GM21390 (cell line): ENCODE results near the gene PHKA2.
"Not testable (repeated sequence)": the region's sequence is repeated elsewhere in the genome, so short reads cannot be mapped to it uniquely, and the experiment has no call there.

Experiments
- ATAC-seq: cut with Tn5 transposase; IDR thresholded peaks from one replicate; pipeline ENCODE4 v1.9.1; 2021; ENCODE audit not compliant: unreplicated experiment

The PHKA2 gene, protein sequence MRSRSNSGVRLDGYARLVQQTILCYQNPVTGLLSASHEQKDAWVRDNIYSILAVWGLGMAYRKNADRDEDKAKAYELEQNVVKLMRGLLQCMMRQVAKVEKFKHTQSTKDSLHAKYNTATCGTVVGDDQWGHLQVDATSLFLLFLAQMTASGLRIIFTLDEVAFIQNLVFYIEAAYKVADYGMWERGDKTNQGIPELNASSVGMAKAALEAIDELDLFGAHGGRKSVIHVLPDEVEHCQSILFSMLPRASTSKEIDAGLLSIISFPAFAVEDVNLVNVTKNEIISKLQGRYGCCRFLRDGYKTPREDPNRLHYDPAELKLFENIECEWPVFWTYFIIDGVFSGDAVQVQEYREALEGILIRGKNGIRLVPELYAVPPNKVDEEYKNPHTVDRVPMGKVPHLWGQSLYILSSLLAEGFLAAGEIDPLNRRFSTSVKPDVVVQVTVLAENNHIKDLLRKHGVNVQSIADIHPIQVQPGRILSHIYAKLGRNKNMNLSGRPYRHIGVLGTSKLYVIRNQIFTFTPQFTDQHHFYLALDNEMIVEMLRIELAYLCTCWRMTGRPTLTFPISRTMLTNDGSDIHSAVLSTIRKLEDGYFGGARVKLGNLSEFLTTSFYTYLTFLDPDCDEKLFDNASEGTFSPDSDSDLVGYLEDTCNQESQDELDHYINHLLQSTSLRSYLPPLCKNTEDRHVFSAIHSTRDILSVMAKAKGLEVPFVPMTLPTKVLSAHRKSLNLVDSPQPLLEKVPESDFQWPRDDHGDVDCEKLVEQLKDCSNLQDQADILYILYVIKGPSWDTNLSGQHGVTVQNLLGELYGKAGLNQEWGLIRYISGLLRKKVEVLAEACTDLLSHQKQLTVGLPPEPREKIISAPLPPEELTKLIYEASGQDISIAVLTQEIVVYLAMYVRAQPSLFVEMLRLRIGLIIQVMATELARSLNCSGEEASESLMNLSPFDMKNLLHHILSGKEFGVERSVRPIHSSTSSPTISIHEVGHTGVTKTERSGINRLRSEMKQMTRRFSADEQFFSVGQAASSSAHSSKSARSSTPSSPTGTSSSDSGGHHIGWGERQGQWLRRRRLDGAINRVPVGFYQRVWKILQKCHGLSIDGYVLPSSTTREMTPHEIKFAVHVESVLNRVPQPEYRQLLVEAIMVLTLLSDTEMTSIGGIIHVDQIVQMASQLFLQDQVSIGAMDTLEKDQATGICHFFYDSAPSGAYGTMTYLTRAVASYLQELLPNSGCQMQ

GRCh38 chrX:18983666-18984380 lies at the start of gene PHKA2:
Gene PHKA2, minus strand, starts transcription at chrX:18984114. Its CDS starts 182 bp downstream, at chrX:18983932.
- peak; percentile 49 for ATAC-seq

- ATAC-seq = no peak
Observed at GRCh38 chrX:19030805-19031204, 46.9 kb upstream of the PHKA2 start.

DNA sequence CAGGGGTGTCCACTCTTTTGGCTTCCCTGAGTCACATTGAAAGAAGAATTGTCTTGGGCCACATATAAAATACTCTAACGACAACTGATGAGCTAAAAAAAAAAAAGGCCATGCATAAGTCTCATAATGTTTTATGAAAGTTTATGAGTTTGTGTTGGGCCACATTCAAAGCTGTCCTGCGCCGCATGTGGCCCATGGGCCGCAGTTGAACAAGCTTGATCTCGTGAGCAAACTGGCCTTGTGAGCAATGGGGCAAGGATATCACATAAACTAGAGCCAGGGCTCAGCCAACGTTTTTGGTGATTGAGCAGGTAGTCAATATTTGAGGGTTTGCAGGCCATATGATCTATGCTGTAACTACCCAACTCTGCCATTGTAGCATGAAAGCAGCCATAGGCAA lies 44.6 kb upstream of the PHKA2 start:
- no peak for ATAC-seq

GRCh38 chrX:19024366-19024765 lies 40.5 kb upstream of the PHKA2 start:
- ATAC-seq = no peak

- ATAC-seq = no peak
Observed at GRCh38 chrX:19019996-19020395, 36.1 kb upstream of the PHKA2 start.

GRCh38 chrX:19017271-19017670 lies 33.4 kb upstream of the PHKA2 start:
- no peak for ATAC-seq

GRCh38 chrX:19016614-19017013 lies 32.7 kb upstream of the PHKA2 start:
- ATAC-seq = not testable (repeated sequence)

DNA sequence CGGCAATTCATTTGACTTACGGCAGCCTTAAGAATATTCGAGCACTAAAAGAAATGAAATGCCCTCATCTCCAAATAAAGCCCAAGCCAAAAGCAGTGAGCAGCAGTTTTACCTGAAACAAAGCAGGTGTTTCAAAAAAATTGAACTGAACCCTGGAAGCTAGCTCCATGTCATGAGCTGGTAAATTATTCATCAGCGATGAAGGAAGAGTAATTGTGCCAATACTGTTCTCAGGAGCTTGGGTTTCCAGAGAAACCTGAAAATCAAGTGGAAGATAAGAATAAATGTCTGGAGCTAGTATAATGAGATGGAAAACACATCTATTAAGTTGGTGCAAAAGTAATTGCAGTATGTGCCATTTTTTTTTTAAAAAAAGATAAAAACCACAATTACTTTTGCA lies 24.0 kb upstream of the PHKA2 start:
- no peak for ATAC-seq

- no peak for ATAC-seq
Observed at GRCh38 chrX:19007011-19007410, 23.1 kb upstream of the PHKA2 start.

GRCh38 chrX:19005909-19006308 lies 22.0 kb upstream of the PHKA2 start:
- ATAC-seq = no peak

DNA sequence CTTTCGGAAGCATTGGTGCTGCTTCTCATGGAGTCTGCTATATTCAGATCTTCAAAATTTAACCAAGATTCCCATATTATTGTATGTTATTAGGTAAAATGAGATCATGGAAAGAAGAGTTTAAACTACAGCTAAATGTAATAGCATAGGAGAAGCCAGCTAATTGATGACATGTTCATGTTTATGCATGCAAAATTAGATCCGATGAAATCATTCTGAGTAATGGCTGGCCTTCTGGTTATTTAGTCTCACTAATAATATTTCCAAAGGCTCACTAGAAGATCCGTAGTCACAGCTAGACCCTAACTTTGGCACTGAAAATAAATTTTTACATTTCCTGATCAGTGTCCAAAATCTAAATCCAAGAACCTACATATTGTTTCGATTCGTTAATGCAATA lies 19.8 kb upstream of the PHKA2 start:
- no peak for ATAC-seq

DNA sequence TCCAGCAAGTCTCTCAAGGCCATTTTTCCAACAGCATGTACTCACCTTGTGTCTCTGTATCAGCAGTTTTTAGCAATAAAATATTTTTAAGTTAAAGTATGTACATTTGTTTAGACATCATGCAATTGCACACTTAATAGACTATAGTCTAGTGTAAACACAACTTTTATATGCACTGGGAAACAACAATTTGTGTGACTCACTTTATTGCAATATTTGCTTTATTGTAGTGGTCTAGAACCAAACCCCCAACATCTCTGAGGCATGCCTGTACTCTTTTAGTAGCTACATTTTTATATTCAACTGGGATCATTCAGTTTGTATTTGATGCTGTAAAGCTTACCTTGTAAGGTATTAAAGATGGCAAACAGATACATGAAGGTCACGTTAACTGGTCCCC lies 14.7 kb upstream of the PHKA2 start:
- ATAC-seq = no peak

DNA sequence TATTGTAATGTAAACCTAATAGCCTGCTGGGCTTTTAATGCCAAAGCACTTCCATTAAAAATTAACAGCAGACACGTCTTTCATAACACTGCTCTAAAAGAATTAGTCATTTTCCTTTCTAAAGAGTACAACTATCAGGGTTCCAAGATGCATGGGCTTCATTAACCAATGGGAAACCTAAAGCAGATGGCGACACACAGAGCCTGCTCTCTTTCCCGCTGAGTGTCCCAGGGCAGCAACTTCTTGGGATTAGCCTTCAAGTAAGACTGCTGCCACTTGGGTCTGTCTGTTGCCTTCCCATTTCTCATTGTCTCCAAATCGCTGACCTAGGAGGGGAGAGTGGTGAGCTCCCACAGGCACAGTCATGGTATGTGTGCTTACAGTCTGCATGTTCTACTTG lies 14.0 kb upstream of the PHKA2 start:
- ATAC-seq = no peak

- ATAC-seq = no peak
Observed at GRCh38 chrX:18996536-18996935, 12.6 kb upstream of the PHKA2 start.

DNA sequence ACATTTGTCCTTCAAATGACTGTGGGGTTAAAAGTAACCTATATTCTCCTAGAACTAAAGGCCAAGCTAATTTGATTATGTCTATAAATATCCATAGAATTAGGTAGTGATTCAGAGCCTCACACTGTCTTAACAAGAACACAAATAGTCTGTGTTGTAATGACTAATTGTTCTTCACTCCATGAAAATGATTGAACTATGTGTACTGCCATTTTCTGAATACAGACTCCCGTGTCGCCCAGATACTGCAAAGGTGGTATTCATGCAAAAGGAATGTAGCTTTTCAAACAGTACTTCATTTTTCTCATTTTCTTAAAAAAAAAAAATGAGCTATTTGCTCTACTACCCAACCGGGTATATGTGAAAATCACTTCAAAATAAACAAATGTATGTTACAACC lies 11.3 kb upstream of the PHKA2 start:
- ATAC-seq = no peak

DNA sequence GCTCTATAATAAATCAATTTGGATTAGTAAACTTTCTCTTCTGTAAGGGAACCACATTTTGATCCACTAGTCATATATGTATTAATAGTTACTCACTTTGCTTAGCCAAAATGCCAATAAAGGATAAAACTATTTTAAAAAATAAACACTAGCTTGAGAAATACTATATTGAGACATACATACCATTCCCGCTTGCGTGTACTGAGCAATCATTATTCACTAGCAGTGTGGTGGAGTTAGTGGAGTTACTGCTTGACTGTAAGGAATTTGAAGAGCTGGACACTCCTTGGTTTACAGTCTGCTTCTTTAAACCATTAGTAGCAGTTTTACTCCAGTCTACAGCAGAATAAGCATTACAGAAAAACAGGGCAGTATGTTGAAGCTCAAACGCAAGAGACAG lies 10.8 kb upstream of the PHKA2 start:
- ATAC-seq = no peak

- ATAC-seq = no peak
Observed at GRCh38 chrX:18992829-18993228, 8.9 kb upstream of the PHKA2 start.

GRCh38 chrX:18985186-18985435 lies 1.2 kb upstream of the PHKA2 start:
- no peak for ATAC-seq

DNA sequence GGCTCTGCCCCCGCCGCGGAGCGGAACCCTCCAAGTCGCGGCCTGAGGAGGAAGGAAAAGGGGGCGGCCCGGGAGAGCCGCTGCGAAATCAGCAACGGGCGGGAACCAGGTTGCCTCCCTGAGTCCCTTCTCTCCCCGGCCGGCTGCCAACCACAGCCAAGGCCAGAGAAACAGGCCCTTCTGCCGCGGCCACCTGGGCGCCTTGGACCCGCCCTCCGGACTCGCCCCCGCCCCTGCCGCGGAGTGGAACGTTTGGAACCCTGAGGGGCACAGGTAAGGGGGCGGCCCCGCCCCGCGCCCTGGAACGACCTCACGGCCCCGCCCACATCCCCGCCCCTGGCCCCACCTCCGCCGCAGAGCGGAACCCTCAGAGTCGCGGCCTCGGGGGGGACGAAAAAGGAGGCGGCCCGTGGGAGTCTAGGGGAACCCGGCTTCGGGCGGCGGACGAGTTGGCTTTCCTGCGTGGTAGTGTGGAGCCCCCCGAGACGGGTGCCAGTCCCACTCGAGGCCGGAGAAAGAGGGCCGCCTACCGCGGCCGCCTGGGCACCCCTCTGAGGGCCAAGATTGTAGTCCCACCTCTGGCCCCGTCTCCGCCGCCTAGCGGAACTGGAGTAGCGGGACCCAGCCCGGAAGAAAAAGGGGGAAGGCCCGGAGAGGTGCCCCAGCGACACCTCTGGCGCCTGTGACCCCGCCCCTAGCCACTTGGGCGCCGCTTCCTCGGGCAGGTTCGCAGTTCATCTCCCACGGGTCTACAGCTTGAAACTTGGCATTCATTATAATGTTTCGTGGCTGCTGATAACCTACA lies 669 bp upstream of the PHKA2 start:
- ATAC-seq = peak; percentile 84

GRCh38 chrX:18981124-18981807 lies 2.6 kb downstream of the PHKA2 start:
- ATAC-seq = no peak
